ENCODE results near the gene GALNT8.
"Not testable (repeated sequence)": the region's sequence is repeated elsewhere in the genome, so short reads cannot be mapped to it uniquely, and the experiment has no call there.

GALNT8 gene

GRCh38 chr12:4719821-4720636 is at the start of gene GALNT8:
Gene GALNT8, plus strand, starts transcription at chr12:4720400. Its CDS starts 278 bp downstream, at chr12:4720678.
- no peak for DNase-seq (ENCODE audit: low read depth in 2 of 2)

- DNase-seq (ENCODE audit: low read depth in 2 of 2): no peak
These were observed 40.5 kb upstream of the GALNT8 start for GRCh38 chr12:4679711-4680110.

- no peak for DNase-seq (ENCODE audit: low read depth in 2 of 2)
These were observed 38.5 kb upstream of the GALNT8 start for GRCh38 chr12:4681732-4682131.

- no peak for DNase-seq (ENCODE audit: low read depth in 2 of 2)
These were observed 34.9 kb upstream of the GALNT8 start for GRCh38 chr12:4685317-4685716.

- no peak for DNase-seq (ENCODE audit: low read depth in 2 of 2)
These were observed 29.4 kb upstream of the GALNT8 start for GRCh38 chr12:4690760-4691159.

GRCh38 chr12:4700621-4701026 is 19.6 kb upstream of the GALNT8 start:
- no peak for DNase-seq (ENCODE audit: low read depth in 2 of 2)

- no peak for DNase-seq (ENCODE audit: low read depth in 2 of 2)
These were observed 18.6 kb upstream of the GALNT8 start for GRCh38 chr12:4701395-4702190.

GRCh38 chr12:4703676-4704075 is 16.5 kb upstream of the GALNT8 start:
- no peak for DNase-seq (ENCODE audit: low read depth in 2 of 2)

GRCh38 chr12:4705824-4706223 is 14.4 kb upstream of the GALNT8 start:
- DNase-seq (ENCODE audit: low read depth in 2 of 2): no peak

- no peak for DNase-seq (ENCODE audit: low read depth in 2 of 2)
These were observed 12.9 kb upstream of the GALNT8 start for GRCh38 chr12:4707306-4707705.

GRCh38 chr12:4710113-4710512 is 10.1 kb upstream of the GALNT8 start:
- no peak for DNase-seq (ENCODE audit: low read depth in 2 of 2)

- DNase-seq (ENCODE audit: low read depth in 2 of 2): no peak
These were observed 5.3 kb upstream of the GALNT8 start for GRCh38 chr12:4714879-4715278.

- no peak for DNase-seq (ENCODE audit: low read depth in 2 of 2)
These were observed 2.4 kb upstream of the GALNT8 start for GRCh38 chr12:4717806-4718205.

GRCh38 chr12:4720637-4720995 is 416 bp downstream of the GALNT8 start:
- no peak for DNase-seq (ENCODE audit: low read depth in 2 of 2)

GRCh38 chr12:4721587-4721986 is 1.4 kb downstream of the GALNT8 start:
- DNase-seq (ENCODE audit: low read depth in 2 of 2): not testable (repeated sequence)

GRCh38 chr12:4723226-4723625 is 3.0 kb downstream of the GALNT8 start:
- DNase-seq (ENCODE audit: low read depth in 2 of 2): no peak

- DNase-seq (ENCODE audit: low read depth in 2 of 2): no peak
These were observed 4.9 kb downstream of the GALNT8 start for GRCh38 chr12:4725057-4725456.

GRCh38 chr12:4734625-4735340 is 14.6 kb downstream of the GALNT8 start:
- no peak for DNase-seq (ENCODE audit: low read depth in 2 of 2)

GRCh38 chr12:4736091-4736490 is 15.9 kb downstream of the GALNT8 start:
- no peak for DNase-seq (ENCODE audit: low read depth in 2 of 2)

- DNase-seq (ENCODE audit: low read depth in 2 of 2): no peak
These were observed 18.3 kb downstream of the GALNT8 start for GRCh38 chr12:4738541-4738940.

GRCh38 chr12:4742416-4742970 is 22.3 kb downstream of the GALNT8 start:
- DNase-seq (ENCODE audit: low read depth in 2 of 2): no peak

GRCh38 chr12:4743046-4743445 is 22.8 kb downstream of the GALNT8 start:
- no peak for DNase-seq (ENCODE audit: low read depth in 2 of 2)

Measured in stimulated activated CD4-positive, alpha-beta T cell treated with anti-CD3 and anti-CD28 coated beads, Interleukin-1b, Interleukin-23, amount 100 ng/mL, for 1 hour (primary cell).